K562 (cell line): ENCODE measurements around the gene NNAT. TPM values are rescaled to one million over a fixed set of nuclear protein-coding genes. Genes with fewer than 3 reads are reported as not detected.
"Not testable (repeated sequence)": the region's sequence is repeated elsewhere in the genome, so short reads cannot be mapped to it uniquely, and the experiment has no call there.

ENCODE experiments used
- ATAC-seq: fragments of 200-7000 bp; cut with Tn5 transposase; 3 replicates; pipeline ENCODE4 v1.9.1; 2020; ENCODE audit warnings: moderate library complexity
- BruUV-seq: library from RNA; stranded (reverse); fragments of 400-500 nt; replicated peaks from 2 replicates; lab custom pipeline; 2021; lab: Mats Ljungman, UMichigan
- CTCF ChIA-PET: fragments of 300-600 bp; formaldehyde crosslinking; extraction: SDS; loops from one replicate; lab custom pipeline; 2021; ENCODE audit warnings: low intra/inter-chr PET ratio; lab: Yijun Ruan, JAX
- POLR2A ChIA-PET: fragments of 300-600, 350-650 bp; sonication (Branson Sonifier 250); formaldehyde crosslinking; extraction: SDS; loops from one replicate; lab custom pipeline; 2021; ENCODE audit warnings: antibody characterized with exemption, inconsistent platforms; lab: Yijun Ruan, JAX
- DNase-seq, 4 experiments: peaks; one replicate each; pipeline versions ENCODE4 v3.0.0 to v3.0.0-alpha.2; 2011 to 2018; ENCODE audit warnings: low spot score in 3 of 4, mixed read lengths in 3 of 4; ENCODE audit errors: extremely low read depth in 1 of 4
- FAIRE-seq: peaks from 2 replicates; lab custom pipeline; 2011; peaks lifted over from hg19 to GRCh38; lab: Jason Lieb, UNC
- H2AFZ ChIP-seq: 2 replicates; pipeline ENCODE4 v1.6.0; 2011; ENCODE audit warnings: low read depth, low read length, control low read depth, inconsistent platforms
- H3K27ac ChIP-seq: fragments of 200-600 bp; 3 replicates; pipeline ENCODE4 v1.8.0; 2011; ENCODE audit warnings: low read depth, mild to moderate bottlenecking, control low read depth, inconsistent platforms, low read length, moderate library complexity, mixed read lengths; ENCODE audit errors: extremely low read depth
- H3K27me3 ChIP-seq, 2 experiments: fragments of 300-600 bp in 1 of 2; 2 replicates in 1 of 2; 3 replicates in 1 of 2; pipeline versions ENCODE4 v1.6.0 to v1.8.0; 2011; ENCODE audit warnings: inconsistent platforms in 2 of 2, low read length in 2 of 2, mild to moderate bottlenecking in 1 of 2, mixed read lengths in 1 of 2, moderate library complexity in 1 of 2; ENCODE audit not compliant: control insufficient read depth in 2 of 2, insufficient read depth in 2 of 2
- H3K36me3 ChIP-seq: fragments of 300-600 bp; 3 replicates; pipeline ENCODE4 v1.8.0; 2011; ENCODE audit warnings: mild to moderate bottlenecking, low read length, inconsistent platforms; ENCODE audit not compliant: control insufficient read depth, insufficient read depth
- H3K4me1 ChIP-seq, 2 experiments: fragments of 200-600 bp in 1 of 2; replicated peaks in 1 of 2; 2 replicates in 1 of 2; 3 replicates in 1 of 2; pipeline versions ENCODE4 v1.5.1 to v1.8.0; 2011; ENCODE audit warnings: inconsistent platforms in 2 of 2, low read length in 2 of 2, mild to moderate bottlenecking in 1 of 2, mixed read lengths in 1 of 2, moderate library complexity in 1 of 2; ENCODE audit not compliant: control insufficient read depth in 2 of 2, insufficient read depth in 2 of 2
- H3K4me2 ChIP-seq: 2 replicates; pipeline ENCODE4 v1.6.1; 2011; ENCODE audit warnings: low read length, control low read depth, inconsistent platforms, mixed read lengths; ENCODE audit not compliant: insufficient read depth
- H3K4me3 ChIP-seq: fragments of 200-600 bp; sonication (generic), shearing (Covaris generic); 2 replicates; pipeline ENCODE4 v1.5.1; 2016; ENCODE audit warnings: control low read depth, inconsistent platforms
- H3K79me2 ChIP-seq: fragments of 200-600 bp; 3 replicates; pipeline ENCODE4 v1.8.0; 2011; ENCODE audit warnings: low read length, inconsistent platforms; ENCODE audit not compliant: control insufficient read depth, insufficient read depth
- H3K9ac ChIP-seq, 2 experiments: 2 replicates each; pipeline versions ENCODE4 v1.6.0 to v1.6.1; 2011; ENCODE audit warnings: low read depth in 2 of 2, low read length in 2 of 2, control low read depth in 1 of 2, inconsistent platforms in 1 of 2, mild to moderate bottlenecking in 1 of 2, mixed read lengths in 1 of 2; ENCODE audit not compliant: insufficient read depth in 1 of 2
- H3K9me1 ChIP-seq: one replicate; pipeline ENCODE4 v1.6.0; 2011; ENCODE audit warnings: inconsistent platforms, mild to moderate bottlenecking, low read length, moderate library complexity; ENCODE audit not compliant: control insufficient read depth, insufficient read depth
- H3K9me3 ChIP-seq: replicated peaks from 2 replicates; pipeline ENCODE4 v1.5.1; 2011; ENCODE audit warnings: low read depth, low read length, inconsistent platforms; ENCODE audit not compliant: control insufficient read depth, insufficient read depth
- H4K20me1 ChIP-seq: replicated peaks from 2 replicates; pipeline ENCODE4 v1.6.1; 2011; ENCODE audit warnings: low read length, inconsistent platforms, mixed read lengths; ENCODE audit not compliant: control insufficient read depth, insufficient read depth
- CBFA2T2 ChIP-seq: fragments of 450-650 bp; conservative IDR thresholded peaks from 2 replicates; pipeline ENCODE4 v1.6.1; 2017; ENCODE audit warnings: mild to moderate bottlenecking
- CBFA2T3 ChIP-seq: fragments of 450-650 bp; IDR thresholded peaks from 2 replicates; pipeline ENCODE4 v1.6.1; 2017
- NR4A1 ChIP-seq, 2 experiments: fragments of 250-450 bp in 1 of 2; fragments of 450-650 bp in 1 of 2; sonication (Bioruptor Pico) in 1 of 2; IDR thresholded peaks; 2 replicates each; pipeline versions ENCODE4 v1.4.0 to v1.6.1; 2016 to 2020; ENCODE audit warnings: mild to moderate bottlenecking in 2 of 2, missing compliant biosample characterization in 1 of 2, missing genetic modification characterization in 1 of 2, moderate library complexity in 1 of 2
- WGBS: fragments of 100-300 bp; shearing (Covaris generic); methylation state at CpG from one replicate; pipeline ENCODE4 v1.1.6; 2016; ENCODE audit warnings: low coverage, mixed read lengths; ENCODE audit not compliant: insufficient coverage; ENCODE audit errors: missing lambda C conversion rate; 5-methylcytosine and 5-hydroxymethylcytosine counted together
- in situ Hi-C: fragments of 300-500 bp; cut with MboI; formaldehyde crosslinking; loops from 4 replicates; pipeline ENCODE4 v1.15.0; 2018; ENCODE audit warnings: inconsistent platforms, mixed read lengths
- intact Hi-C: fragments of 100-400 bp; cut with micrococcal nuclease; formaldehyde crosslinking; loops from 2 replicates; pipeline ENCODE4 v1.14.2; 2022
- polyA plus RNA-seq, 8 experiments: library from polyadenylated mRNA; depleted of rRNA in 4 of 8; stranded (reverse) in 5 of 8; unstranded in 3 of 8; fragments of >200 nt; fragmentation: Nextera tagmentation in 2 of 8; fragmentation: Illumina TruSeq in 1 of 8; extraction: Ambion mirVana in 2 of 8; extraction: Trizol in 1 of 8; gene quantifications; 2 replicates each; pipeline versions ENCODE4 v1.2.1 to v1.2.3, GENCODE V29; 2011 to 2014; ENCODE audit warnings: inconsistent platforms in 1 of 8, missing spikeins in 1 of 8
- total RNA-seq, 7 experiments: library from RNA; depleted of rRNA in 6 of 7; stranded (reverse); fragments of >200 nt in 6 of 7; fragmentation: Illumina TruSeq in 2 of 7; extraction: Trizol in 2 of 7; gene quantifications; 2 replicates each; pipeline versions ENCODE4 v1.2.1 to v1.2.3, GENCODE V29; 2011 to 2021; ENCODE audit warnings: low replicate concordance in 1 of 7
- TF ChIP-seq, protein P1 (sequence below): fragments of 450-650 bp; IDR thresholded peaks from 2 replicates; pipeline ENCODE4 v1.6.1; 2018; ENCODE audit not compliant: partially characterized antibody

Gene NNAT
- total and polyA plus RNA-seq, 9 of the 15 experiments (the other 6 are each of a cell fraction or from before 2014, with no cell fraction given) = 0.13 TPM; not detected in 8

DNA sequence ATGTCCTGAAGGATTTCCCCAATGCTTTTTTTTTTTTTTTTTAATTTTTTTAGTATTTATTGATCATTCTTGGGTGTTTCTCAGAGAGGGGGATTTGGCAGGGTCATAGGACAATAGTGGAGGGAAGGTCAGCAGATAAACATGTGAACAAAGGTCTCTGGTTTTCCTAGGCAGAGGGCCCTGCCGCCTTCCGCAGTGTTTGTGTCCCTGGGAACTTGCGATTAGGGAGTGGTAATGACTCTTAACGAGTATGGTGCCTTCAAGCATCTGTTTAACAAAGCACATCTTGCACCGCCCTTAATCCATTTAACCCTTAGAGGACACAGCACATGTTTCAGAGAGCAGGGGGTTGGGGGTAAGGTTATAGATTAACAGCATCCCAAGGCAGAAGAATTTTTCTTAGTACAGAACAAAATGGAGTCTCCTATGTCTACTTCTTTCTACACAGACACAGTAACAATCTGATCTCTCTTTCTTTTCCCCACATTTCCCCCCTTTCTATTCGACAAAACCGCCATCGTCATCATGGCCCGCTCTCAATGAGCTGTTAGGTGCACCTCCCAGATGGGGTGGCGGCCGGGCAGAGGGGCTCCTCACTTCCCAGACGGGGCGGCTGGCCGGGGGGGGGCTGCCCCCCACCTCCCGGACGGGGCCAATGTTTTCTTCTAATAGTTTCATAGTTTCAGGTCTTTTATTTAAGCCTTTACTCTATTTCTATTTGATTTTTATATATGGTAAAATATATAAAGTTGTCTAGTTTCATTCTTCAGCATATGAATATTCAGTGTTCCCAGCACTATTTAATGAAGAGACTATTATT, 29.3 kb downstream of the NNAT start:
- ATAC-seq = not testable (repeated sequence)

DNA sequence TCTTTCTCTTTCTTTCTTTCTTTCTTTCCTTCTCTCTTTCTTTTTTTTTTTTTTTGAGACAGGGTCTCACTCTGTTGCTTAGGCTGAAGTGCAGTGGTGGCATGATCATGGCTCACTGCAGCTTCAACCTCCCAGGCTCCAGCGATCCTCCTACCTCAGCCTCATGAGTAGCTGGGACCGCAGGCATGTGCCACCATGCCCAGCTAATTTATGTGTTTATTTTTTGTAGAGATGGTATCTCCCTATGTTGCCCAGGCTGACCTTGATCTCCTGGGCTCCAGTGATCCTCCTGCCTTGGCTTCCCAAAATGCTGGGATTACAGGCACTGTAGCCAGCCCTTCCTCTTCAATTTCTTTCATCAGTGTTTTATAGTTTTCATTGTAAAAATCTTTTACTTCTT, 30.6 kb downstream of the NNAT start:
- intact Hi-C loops = not testable (repeated sequence)

More for the DNA sequence above, 29.3 kb downstream of the NNAT start:
- H3K9me1 ChIP-seq; H4K20me1 ChIP-seq; DNase-seq; H2AFZ ChIP-seq; FAIRE-seq; H3K27ac ChIP-seq; H3K79me2 ChIP-seq; H3K4me3 ChIP-seq; H3K9ac ChIP-seq; TF ChIP-seq NR4A1 (CRISPR knock-in tag; IDR thresholded peaks at IDR 0.05): not testable (repeated sequence)
- WGBS = 2% methylated on average over 5 of the region's 16 CpGs
- TF ChIP-seq NR4A1 (tag; IDR thresholded peaks at IDR 0.05) (peak; percentile 61; the same call in 1 of the 2 replicates), CBFA2T2 (peak; percentile 19; the same call in 1 of the 2 replicates), CBFA2T3 (peak; percentile 50)
- TF ChIP-seq, protein P1, sequence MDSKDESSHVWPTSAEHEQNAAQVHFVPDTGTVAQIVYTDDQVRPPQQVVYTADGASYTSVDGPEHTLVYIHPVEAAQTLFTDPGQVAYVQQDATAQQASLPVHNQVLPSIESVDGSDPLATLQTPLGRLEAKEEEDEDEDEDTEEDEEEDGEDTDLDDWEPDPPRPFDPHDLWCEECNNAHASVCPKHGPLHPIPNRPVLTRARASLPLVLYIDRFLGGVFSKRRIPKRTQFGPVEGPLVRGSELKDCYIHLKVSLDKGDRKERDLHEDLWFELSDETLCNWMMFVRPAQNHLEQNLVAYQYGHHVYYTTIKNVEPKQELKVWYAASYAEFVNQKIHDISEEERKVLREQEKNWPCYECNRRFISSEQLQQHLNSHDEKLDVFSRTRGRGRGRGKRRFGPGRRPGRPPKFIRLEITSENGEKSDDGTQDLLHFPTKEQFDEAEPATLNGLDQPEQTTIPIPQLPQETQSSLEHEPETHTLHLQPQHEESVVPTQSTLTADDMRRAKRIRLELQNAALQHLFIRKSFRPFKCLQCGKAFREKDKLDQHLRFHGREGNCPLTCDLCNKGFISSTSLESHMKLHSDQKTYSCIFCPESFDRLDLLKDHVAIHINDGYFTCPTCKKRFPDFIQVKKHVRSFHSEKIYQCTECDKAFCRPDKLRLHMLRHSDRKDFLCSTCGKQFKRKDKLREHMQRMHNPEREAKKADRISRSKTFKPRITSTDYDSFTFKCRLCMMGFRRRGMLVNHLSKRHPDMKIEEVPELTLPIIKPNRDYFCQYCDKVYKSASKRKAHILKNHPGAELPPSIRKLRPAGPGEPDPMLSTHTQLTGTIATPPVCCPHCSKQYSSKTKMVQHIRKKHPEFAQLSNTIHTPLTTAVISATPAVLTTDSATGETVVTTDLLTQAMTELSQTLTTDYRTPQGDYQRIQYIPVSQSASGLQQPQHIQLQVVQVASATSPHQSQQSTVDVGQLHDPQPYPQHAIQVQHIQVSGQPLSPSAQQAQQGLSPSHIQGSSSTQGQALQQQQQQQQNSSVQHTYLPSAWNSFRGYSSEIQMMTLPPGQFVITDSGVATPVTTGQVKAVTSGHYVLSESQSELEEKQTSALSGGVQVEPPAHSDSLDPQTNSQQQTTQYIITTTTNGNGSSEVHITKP = peak; percentile 8
- TF ChIP-seq, all 486 proteins: peak for 4; not testable (repeated sequence) for 482
- H3K4me1 ChIP-seq, POLR2A ChIA-PET, H3K4me2 ChIP-seq, H3K9me3 ChIP-seq, H3K36me3 ChIP-seq, in situ Hi-C loops, CTCF ChIA-PET, BruUV-seq, intact Hi-C loops: not testable (repeated sequence)
- peaks cover 4 to 20% of the 10 kb centered on the region in 2 experiments; a peak in 3 of 5 replicates for H3K27me3 ChIP-seq

More for the DNA sequence above, 30.6 kb downstream of the NNAT start:
- H3K9ac ChIP-seq, H3K79me2 ChIP-seq, FAIRE-seq, CTCF ChIA-PET, H3K9me3 ChIP-seq, H3K4me3 ChIP-seq, H3K36me3 ChIP-seq, H3K9me1 ChIP-seq, H3K4me2 ChIP-seq, in situ Hi-C loops, H3K27ac ChIP-seq, H3K4me1 ChIP-seq, H4K20me1 ChIP-seq, H2AFZ ChIP-seq, BruUV-seq, ATAC-seq, DNase-seq: not testable (repeated sequence)
- H3K27me3 ChIP-seq = peaks cover 4 to 24% of the 10 kb centered on the region in 2 experiments
- POLR2A ChIA-PET = interaction anchor here (0.6 kb wide), 2 partner anchors 444 to 1308 kb away, joined by 3 read pairs; no protein-coding TSS in a partner anchor
- 10% methylated on average over 2 of the region's 2 CpGs for WGBS
